ENCODE data around the gene FAM110C. TPM values are rescaled to one million over a fixed set of nuclear protein-coding genes. Genes with fewer than 3 reads are reported as not detected.

FAM110C gene
- total and polyA plus RNA-seq, 8 donors, result 2.8 to 7.9 (median 5.3) TPM

DNA sequence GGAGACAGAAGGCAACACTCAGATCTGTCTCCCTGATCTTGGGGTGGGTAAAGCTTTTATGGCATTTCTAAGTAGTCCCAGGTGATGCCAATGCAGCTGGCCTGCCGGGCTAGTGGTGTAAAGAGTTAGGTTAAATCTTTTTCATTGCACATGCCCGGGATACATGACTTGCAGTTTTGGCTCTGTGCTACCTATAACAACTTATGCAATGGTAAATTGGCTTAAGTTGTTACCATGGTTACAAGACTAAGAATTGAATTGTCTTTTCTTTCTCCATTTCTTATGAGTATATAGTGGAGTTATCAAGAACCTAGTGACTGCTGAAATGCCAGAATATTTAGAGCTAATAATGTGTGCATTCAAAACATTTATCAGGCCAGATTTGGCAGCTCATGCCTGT, 5.3 kb upstream of the FAM110C start:
- Histone ChIP-seq H3K27me3 (peaks cover 0 to 54% of the 10 kb centered on the region in 2 donors), H3K27ac (no peak overlapping the region), H3K4me1 (peaks cover 0 to 4% of the 10 kb centered on the region in 2 donors), H3K36me3 (no peaks in the 10 kb centered on the region), H3K9me3 (peaks cover 0 to under 1% of the 10 kb centered on the region in 2 donors), H3K4me3 (no peak overlapping the region)
- TF ChIP-seq, protein P1, sequence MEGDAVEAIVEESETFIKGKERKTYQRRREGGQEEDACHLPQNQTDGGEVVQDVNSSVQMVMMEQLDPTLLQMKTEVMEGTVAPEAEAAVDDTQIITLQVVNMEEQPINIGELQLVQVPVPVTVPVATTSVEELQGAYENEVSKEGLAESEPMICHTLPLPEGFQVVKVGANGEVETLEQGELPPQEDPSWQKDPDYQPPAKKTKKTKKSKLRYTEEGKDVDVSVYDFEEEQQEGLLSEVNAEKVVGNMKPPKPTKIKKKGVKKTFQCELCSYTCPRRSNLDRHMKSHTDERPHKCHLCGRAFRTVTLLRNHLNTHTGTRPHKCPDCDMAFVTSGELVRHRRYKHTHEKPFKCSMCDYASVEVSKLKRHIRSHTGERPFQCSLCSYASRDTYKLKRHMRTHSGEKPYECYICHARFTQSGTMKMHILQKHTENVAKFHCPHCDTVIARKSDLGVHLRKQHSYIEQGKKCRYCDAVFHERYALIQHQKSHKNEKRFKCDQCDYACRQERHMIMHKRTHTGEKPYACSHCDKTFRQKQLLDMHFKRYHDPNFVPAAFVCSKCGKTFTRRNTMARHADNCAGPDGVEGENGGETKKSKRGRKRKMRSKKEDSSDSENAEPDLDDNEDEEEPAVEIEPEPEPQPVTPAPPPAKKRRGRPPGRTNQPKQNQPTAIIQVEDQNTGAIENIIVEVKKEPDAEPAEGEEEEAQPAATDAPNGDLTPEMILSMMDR (IDR thresholded peaks at IDR 0.05), result no peak
- DNase-seq, result no peak
- intact Hi-C loops (cut with DNase I), result no loop called here
- ATAC-seq, result no peak

DNA sequence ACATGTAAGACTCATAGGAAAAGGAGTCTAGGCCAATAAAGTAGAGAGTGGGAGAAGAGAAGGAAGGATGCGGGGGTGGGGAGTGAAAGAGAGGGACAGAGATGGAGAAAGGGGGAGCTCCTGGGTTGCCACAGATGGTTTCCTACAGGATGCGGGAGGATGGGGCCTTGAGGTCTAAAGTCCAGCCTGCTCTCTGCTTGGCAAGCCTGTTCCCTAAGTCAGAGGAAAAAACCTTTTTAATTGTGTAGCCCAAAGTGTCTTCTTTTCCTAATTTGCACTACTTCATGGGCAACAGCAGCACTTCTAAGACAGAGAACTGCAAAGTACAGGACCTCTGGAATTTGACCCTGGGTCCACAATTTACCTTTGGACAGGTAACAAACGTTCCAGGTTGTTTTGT, 1.4 kb upstream of the FAM110C start:
- TF ChIP-seq, protein P1 (IDR thresholded peaks at IDR 0.05), result no peak
- intact Hi-C loops (cut with DNase I), result no loop called here
- Histone ChIP-seq H3K4me1 (peaks cover 4 to 14% of the 10 kb centered on the region in 2 donors), H3K4me3 (no peak overlapping the region), H3K27ac (no peak overlapping the region), H3K9me3 (no peaks in the 10 kb centered on the region), H3K36me3 (no peaks in the 10 kb centered on the region), H3K27me3 (peaks cover 12 to 80% of the 10 kb centered on the region in 2 donors)
- DNase-seq (no peak), ATAC-seq (no peak)

DNA sequence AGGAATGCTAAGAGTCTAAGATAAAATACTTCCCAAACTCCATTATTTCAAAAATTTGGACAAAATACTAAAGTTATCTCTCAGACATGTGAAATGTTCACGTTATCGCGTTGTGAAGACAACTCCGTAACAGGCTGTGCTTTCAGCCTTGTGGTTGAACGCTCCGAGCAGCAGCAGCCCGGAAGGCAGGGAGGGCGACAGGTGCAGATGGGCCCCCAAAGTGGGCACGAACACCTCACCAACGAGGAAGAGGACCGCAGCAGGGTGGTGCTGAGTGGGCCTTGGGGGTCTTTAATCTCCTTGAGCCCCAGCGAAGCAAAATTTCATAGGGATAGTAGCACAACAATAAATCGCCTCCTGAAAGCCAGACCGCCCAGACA, 1.0 kb upstream of the FAM110C start:
- H3K36me3 ChIP-seq, result no peaks in the 10 kb centered on the region
- TF ChIP-seq, protein P1 (IDR thresholded peaks at IDR 0.05), result no peak
- ATAC-seq, result no peak

DNA sequence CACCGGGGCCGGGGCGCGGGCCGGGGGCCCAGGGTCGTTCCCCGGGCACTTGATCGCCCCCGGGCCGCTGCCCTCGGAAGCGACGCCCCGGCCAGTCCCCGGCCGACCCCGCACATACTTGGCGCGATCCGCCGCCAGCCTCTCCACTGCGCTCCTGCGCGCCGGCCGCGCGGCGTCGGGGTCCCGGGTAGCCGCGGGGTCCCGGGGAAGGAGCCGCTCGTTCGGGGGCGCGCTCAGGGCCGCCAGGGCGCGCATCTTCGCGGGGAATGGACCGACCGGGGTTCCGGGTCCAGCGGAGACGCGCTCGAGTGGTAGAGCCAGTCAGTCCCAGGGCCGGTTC, 204 bp downstream of the FAM110C start:
- Histone ChIP-seq H3K36me3 (no peaks in the 10 kb centered on the region), H3K27ac (peak overlapping the region in 1 of 2 donors; percentile 48), H3K27me3 (peaks cover 12 to 75% of the 10 kb centered on the region in 2 donors), H3K4me1 (peaks cover 4 to 14% of the 10 kb centered on the region in 2 donors), H3K4me3 (peak overlapping the region; percentile 50 to 53), H3K9me3 (no peaks in the 10 kb centered on the region)
- ATAC-seq (peak; percentile 1), DNase-seq (no peak)
- intact Hi-C loops (cut with DNase I), result no loop called here
- TF ChIP-seq, protein P1 (IDR thresholded peaks at IDR 0.05), result no peak

More for the DNA sequence above, 1.0 kb upstream of the FAM110C start:
- Histone ChIP-seq H3K4me3 (peak overlapping the region in 1 of 2 donors; percentile 50), H3K4me1 (peaks cover 4 to 14% of the 10 kb centered on the region in 2 donors), H3K27ac (peak overlapping the region; percentile 54 to 79), H3K9me3 (no peaks in the 10 kb centered on the region), H3K27me3 (peaks cover 12 to 80% of the 10 kb centered on the region in 2 donors)
- intact Hi-C loops (cut with DNase I), result no loop called here
- peak in 1 of 4 donors; percentile 43 for DNase-seq

DNA sequence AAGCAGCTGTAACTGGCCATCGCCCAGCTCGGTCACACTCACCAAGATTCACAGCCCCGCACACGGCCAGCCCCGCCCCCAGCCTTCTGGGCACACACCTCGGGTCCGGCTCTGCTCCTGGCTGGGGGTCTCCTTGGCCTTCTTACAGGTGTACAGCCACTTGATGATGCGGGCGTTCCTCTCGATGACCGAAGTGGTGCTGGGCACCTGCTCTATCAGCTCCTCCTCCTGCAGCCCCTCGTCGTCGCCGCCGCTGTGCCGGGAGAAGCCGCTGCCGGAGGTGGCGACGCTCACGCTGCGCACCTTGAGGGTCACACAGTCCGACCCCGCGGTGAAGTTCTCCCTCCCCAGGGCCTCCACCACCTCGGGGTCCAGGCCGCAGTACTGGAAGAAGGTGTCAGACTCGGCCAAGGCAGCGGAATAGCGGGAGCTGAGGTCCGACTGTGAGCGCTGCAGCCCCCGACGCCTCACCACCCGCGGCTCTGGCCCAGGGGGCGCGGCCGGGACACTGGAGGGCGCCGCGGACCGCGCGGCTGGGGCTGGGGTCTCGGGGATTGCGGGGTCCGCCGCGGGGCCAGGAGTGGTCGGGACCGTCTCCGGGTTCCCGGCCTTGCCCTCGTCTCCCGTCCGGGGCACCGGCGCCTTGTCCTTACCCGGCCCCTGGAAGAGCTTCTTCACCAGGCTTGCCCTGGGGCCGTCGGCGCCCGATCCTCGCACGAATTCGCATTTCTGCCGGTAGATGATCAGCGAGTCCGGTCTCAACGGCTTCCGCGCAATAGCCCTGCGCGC, 769 bp downstream of the FAM110C start:
- Histone ChIP-seq H3K9me3 (no peaks in the 10 kb centered on the region), H3K4me3 (peak overlapping the region; percentile 50 to 53), H3K27me3 (peaks cover 12 to 75% of the 10 kb centered on the region in 2 donors), H3K27ac (peak overlapping the region in 1 of 2 donors; percentile 48), H3K36me3 (no peaks in the 10 kb centered on the region), H3K4me1 (peaks cover 4 to 14% of the 10 kb centered on the region in 2 donors)
- DNase-seq (peak in 2 of 4 donors; percentile 26 to 76), ATAC-seq (peak; percentile 1)
- TF ChIP-seq, protein P1 (IDR thresholded peaks at IDR 0.05), result no peak
- intact Hi-C loops (cut with DNase I), result no loop called here
